Cerebellar cortex (tissue), 1 donor: ENCODE measurements around the gene DMD.

ENCODE experiments used
- DNase-seq: peaks from one replicate; pipeline ENCODE4 v3.0.0-alpha.2; 2015; ENCODE audit warnings: low spot score

DMD gene

GRCh38 chrX:31170792-31171191 lies 2040.6 kb downstream of the DMD start:
- no peak for DNase-seq

DNA sequence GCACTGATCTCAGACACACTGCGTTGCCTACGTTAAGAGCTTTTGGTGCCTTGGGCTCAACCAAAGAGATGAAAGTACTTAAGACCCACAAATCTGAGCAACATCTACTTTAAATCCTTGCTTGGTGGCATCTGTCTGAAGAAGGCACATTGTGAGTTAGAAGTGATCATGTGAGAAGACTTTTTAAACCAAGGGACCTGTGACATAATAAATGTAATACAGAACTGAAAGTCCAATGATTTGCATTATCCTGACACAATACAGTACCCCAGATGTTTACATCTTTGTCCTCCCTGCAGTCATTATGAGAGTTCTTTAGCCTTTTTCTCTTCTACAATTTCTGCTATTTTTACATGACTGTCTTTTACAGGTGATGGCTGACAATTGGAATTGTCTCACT lies 2042.8 kb downstream of the DMD start:
- DNase-seq: no peak

- no peak for DNase-seq
Observed at GRCh38 chrX:31166832-31167231, 2044.5 kb downstream of the DMD start.

GRCh38 chrX:31166416-31166815 lies 2044.9 kb downstream of the DMD start:
- DNase-seq: no peak

GRCh38 chrX:31165241-31166035 lies 2045.9 kb downstream of the DMD start:
- DNase-seq: no peak

DNA sequence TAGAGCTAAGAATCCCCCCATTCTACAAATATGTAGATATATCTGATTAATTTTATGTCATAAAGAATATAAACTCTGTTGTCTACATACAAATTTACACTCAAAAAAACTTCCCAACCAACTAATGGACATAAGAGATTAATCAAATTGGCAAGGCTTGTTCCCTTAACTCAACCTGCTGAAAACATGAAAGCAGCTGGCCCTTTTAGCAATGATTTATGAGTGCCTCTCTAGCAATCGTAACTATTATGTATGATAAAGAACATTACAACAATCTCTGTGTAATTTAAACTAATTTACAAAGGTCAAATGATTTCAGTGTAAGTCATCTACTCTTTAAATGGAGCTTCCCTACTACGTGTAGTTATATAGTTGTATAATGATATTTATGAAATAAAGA lies 2056.4 kb downstream of the DMD start:
- DNase-seq: no peak

- DNase-seq: no peak
Observed at GRCh38 chrX:31153475-31154047, 2057.8 kb downstream of the DMD start.

DNA sequence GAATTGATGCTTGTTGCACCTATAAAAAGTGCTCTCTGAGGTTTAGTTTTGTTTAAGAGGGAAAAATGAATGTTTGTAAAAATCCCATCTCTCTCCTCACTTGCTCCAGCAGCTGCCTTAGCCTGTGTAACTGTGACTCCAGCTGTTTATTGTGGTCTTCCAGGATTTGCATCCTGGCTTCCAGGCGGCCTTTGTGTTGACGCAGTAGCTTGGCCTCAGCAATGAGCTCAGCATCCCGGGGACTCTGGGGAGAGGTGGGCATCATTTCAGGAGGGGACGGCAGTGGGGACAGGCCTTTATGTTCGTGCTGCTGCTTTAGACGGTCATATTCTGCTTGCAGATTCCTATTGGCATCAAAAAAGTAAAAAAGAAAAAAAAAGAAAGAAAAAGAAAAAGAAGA lies 2064.2 kb downstream of the DMD start:
- no peak for DNase-seq

DNA sequence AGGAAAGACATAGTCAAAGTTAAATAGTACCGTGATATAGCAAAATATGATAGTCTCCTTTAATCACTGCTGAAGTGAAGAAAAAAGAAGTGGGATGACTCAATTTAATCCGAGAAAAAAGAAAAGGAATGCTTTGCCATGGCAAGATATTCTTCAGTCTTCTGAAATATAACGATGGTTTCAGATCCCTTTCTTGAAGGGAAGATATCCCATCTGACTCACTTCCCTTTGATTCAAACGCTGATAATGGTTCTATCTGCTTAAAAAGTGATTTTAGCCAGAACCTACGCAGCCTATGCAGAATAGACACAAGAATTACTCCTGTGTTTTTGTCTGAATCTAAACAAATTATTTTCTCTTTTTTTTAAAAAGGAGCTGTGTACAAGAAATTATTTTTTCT lies 2071.4 kb downstream of the DMD start:
- DNase-seq: no peak

- DNase-seq: no peak
Observed at GRCh38 chrX:31138124-31138523, 2073.2 kb downstream of the DMD start.

DNA sequence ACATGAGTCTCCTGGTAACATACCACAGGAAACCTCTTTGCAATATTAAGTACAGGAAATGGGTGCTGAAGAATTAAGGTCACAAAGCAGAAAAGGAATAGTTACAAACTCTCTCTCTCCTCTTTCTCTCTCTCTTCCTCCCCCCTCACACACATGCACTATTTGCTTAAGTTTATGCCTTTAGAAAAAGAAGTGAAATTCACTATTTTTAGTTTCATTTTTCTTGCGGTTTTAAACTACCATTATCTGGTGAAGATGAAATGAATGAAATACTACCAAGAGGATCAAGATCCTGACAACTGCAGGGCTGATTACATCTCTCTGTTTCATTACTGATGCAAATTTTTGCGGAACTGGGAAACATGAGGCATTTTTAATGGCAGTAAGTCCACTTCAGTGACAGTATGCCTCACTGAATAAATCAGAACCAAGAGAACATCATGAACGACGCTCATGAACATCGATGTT lies 2075.2 kb downstream of the DMD start:
- DNase-seq: no peak

DNA sequence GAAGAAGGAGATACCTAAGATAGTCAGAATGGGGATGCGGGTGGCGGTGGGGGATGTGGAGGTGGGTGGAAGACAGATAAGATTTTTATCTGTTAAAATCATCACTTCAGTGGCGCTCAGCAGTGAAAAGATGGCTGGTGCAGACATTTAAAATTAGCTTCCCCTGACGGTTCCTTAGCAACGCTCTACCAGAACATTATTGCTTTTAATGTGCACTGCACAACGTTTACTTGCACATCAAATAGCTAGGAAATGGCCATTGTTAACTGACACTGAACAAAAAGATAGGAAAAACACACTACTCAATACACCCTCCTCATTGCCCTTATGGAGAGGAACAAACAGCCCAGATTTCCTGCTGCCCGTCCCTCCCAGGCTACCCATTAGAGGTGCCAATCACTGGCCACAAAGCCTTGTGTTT lies 2078.5 kb downstream of the DMD start:
- no peak for DNase-seq

DNA sequence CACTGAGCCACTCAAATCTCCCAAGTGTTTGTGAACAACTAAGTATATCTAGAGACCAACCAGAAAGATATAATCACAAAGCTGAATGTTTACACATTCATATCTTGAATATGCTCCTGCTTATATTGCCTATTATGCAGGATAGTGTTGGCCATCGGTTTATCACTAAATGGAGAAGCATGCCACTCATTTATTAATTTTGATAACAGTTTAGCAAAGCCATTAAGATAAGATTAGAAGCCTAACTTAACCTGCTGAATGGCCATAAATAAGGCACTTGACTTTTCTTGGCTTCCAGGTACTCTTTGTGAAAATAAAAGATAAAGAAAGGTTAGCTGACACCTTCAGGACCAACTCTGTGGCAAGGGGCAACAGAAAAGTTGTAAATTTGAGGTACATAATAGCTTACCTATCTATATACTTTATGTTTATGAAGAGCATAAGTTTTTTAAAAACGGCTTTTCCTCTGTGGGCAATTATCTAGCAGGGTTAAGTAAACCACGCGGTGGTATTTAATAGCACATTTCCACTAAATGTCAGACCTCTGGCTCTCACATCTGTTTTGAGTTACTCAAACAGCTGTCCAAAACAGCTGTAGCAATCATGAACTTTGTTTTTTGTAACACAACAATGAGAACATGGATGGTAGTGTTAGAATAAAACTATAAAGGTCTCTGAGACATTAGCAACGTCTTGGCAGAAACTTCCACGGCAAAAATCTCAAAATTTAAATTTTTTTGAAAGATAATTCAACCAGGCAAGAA lies 2080.7 kb downstream of the DMD start:
- no peak for DNase-seq

DNA sequence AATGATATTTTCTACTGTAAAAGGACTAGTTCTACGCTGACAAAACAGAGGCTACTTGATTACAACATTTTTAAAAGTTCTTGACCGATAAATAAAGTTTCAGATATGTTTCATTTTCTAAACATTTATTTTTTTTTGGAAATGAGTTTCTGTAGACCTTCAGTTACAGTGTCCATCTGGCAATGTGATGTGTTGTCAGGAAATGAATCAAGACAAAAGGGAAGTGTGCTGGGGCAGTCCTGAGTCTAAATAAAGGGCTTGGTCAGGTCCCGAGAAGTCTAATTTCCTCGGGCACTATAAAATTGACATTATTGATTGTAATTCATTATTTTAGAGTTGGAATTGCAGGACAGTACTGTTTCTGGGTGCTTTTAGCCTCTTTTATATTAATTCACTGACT lies 2082.5 kb downstream of the DMD start:
- no peak for DNase-seq

DNA sequence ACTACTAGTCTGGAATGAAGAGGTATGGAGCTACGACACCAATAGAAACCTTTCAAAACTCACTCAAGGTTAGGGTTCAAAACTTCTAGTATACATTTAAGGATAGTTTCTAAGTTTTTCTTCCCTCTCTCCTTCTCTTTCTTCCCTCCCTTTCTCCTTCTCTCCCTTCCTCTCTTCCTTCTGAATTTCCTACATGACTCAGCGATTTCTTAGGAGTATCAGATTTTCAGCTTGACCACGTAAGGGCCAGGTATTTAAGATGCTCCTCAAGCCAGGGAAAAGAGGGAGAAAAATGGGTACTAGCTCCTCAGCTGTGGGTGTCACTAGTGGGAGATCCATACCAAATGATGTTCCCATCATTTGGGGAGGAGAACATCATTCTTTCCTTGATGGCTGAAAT lies 2083.6 kb downstream of the DMD start:
- no peak for DNase-seq

DNA sequence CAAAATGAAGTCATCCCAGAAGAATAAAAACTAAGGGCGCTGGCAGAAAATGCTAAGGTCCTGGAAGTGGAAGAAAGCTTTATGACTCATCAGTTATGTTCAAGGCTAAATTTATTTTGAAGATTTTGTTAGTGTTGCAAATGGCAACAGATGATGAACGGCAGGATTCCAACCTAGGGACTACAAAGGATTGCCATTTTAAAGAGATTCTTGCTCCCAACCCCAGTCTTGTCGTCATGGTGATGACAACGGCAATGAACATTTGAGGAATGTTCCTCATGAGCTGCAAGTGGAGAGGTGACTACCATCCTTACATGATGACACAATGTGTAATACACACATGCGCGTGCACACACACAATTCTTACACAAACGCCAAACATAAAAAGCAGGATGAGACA lies 2085.1 kb downstream of the DMD start:
- DNase-seq: peak; percentile 5

- peak; percentile 63 for DNase-seq
Observed at GRCh38 chrX:31124536-31124935, 2086.8 kb downstream of the DMD start.

- peak; percentile 56 for DNase-seq
Observed at GRCh38 chrX:31123335-31123734, 2088.0 kb downstream of the DMD start.

DNA sequence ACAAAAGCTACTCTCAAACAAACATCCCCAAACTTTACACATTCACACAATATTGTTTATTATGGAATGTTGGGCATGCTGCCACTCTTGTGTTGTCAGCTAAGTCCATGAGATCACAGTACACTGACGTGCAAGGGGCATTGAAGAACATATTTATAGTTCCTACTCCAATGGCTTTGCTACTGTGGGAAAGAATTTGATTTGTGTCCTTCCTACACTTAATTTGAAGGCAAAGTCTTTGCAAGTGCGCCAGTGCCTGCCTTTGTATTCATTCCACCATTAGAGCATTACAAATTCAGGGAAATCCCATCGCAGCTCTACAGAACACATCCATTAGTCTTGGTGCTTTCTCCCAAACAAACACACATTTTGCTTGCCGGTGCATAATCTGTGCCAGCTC lies 2094.1 kb downstream of the DMD start:
- no peak for DNase-seq

DNA sequence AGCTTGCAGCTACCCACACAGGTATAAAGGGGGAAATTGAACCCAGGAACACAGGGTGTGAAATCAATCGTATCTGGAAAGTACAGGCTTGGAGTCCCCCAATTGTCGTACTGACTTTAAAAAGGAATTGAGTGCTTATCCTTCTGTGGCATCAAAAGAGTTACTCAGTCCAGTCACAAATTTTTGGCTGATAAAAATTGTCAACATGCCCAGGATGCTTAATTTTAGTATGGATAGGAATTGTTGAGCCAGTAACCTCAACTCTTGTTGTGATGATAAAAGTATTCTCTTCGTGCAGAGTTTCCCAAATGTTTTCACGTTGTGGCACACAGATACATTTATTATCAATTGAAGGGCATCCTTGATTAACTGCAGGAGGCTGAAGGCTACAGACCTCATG lies 2096.0 kb downstream of the DMD start:
- no peak for DNase-seq

DNA sequence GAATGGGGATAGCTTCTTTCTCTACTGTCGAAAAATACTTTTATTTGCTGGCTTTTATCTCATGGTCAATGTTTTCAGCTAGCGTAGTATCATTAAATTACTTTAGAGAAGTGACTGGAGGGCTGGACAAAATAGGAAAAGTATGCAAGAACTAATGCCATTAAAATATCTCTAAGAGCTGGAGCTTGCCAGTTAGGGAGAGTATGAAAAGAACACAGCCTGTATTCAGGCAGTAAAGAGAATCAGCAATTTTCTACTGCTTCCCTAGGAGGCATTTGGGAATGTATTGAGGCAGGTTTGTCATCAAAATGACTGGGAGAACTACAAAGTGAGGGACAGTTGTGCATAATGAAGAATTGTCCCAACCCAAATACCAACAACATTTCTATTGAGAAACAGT lies 2096.5 kb downstream of the DMD start:
- no peak for DNase-seq

DNA sequence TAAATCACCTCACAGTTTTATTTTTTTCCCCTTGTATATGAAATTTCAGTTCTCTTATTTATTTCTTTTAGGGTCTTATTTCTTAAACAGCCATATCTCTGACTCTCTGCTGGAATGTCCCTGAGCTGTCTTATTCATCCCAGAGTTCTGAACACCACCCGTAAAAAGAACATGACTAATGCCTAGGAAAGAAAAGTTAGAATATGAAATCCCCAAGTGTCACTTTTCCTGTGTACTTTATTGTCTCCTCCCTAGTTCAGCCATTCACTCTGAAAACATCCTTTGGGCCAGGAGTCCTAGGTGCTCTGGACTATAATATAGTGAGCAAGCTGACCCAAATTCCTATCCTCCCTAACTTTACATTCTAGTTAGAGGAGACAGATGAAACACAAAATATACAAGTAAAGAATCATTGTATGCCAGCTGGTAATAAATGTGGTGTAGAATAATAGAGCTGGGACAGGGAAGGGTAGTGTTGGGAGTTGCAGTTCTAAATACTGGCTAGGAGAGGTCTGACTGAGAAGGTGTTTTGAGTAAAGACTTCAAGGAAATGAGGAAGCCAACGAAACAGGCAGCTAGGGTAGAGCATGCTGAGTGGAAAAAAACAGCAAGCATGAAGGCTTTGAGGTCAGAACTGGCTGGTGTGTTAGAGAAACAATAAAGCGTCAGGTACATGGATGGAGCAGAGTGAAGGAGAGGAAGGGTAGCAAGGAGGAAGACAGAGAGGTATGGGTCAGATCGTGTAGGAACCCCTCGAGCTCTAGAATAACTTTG lies 2098.9 kb downstream of the DMD start:
- DNase-seq: no peak
